ENCODE data around the gene IZUMO1.
"Not testable (repeated sequence)": the region's sequence is repeated elsewhere in the genome, so short reads cannot be mapped to it uniquely, and the experiment has no call there.

The IZUMO1 gene

DNA sequence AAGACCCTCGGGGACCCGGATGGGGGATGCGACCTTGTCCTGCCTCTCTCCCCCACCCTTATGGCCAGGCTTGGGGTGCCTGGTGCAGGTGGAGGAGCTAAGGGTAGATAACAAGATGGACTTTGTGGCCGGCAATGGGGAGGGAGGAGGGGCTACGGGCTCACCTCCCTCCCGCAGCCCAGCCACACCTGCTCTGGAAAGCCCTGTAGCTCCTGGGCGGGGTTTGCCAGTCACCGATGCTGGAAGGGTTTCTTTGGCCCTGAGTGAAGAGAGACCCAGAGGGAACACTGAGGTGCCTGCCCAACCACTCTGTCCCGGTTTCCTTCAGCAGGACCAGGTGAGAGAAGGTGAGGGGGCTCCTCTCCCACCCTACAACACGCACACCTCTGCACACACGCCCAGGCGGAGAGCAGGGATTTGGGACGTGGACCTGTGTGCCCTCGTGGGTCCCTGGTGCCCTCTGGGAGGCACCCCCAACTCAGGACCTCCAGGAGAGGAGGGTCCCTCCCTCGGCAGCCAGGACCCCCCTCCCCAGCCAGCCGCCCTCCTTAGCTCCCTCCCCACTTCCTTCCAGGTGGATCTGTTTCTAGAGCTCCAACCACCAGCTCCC lies 50.9 kb downstream of the IZUMO1 start, which contains the start of gene FUT2:
FUT2 (plus strand) TSS at position 229 of the 610 bp plus-strand sequence. CDS start 6,986 bp downstream, outside the sequence.
- DNase-seq (ENCODE audit: low read depth), result no peak
- H3K4me3 ChIP-seq (ENCODE audit: low read depth, low read length), result no peak within 1 kb of the TSS

GRCh38 chr19:48693629-48694028 lies 53.1 kb downstream of the IZUMO1 start:
- not testable (repeated sequence) for H3K4me3 ChIP-seq (ENCODE audit: low read depth, low read length); DNase-seq (ENCODE audit: low read depth)

More for the DNA sequence above, 50.9 kb downstream of the IZUMO1 start, which contains the start of gene FUT2:
- no peak for TF ChIP-seq CTCF (IDR thresholded peaks at IDR 0.05; ENCODE audit: low read depth, low read length, missing control alignments)

All from GM12864 (cell line).